PC-9 (cell line): ENCODE data around the gene MORN4. TPM values are rescaled to one million over a fixed set of nuclear protein-coding genes. Genes with fewer than 3 reads are reported as not detected.

Experiments
- BruUV-seq: library from RNA; stranded (reverse); fragments of 400-500 nt; replicated peaks from 2 replicates; lab custom pipeline; 2021; lab: Mats Ljungman, UMichigan
- CTCF ChIA-PET: fragments of 300-600 bp; sonication (Branson Sonifier 250); formaldehyde crosslinking; loops from one replicate; lab custom pipeline; 2022; ENCODE audit warnings: antibody characterized with exemption; lab: Charles Lee
- POLR2A ChIA-PET: fragments of 300-600 bp; sonication (Branson Sonifier 250); formaldehyde crosslinking; loops from one replicate; lab custom pipeline; 2022; ENCODE audit warnings: antibody characterized with exemption; ENCODE audit not compliant: unreplicated experiment; lab: Charles Lee
- DNase-seq, 2 experiments: peaks; one replicate each; pipeline versions ENCODE4 v3.0.0 to v3.0.0-alpha.2; 2015 to 2022; ENCODE audit warnings: mixed read lengths in 1 of 2
- H2AFZ ChIP-seq: fragments of 200-600 bp; sonication (generic); 2 replicates; pipeline ENCODE4 v1.8.1; 2017; ENCODE audit warnings: antibody characterized with exemption
- H3F3A ChIP-seq: fragments of 200-600 bp; sonication (generic); 2 replicates; pipeline ENCODE4 v1.8.1; 2017; ENCODE audit warnings: antibody characterized with exemption, mild to moderate bottlenecking, low read depth; ENCODE audit not compliant: insufficient read depth
- H3K27ac ChIP-seq: fragments of 200-600 bp; sonication (generic); 2 replicates; pipeline ENCODE4 v1.6.1; 2016; ENCODE audit warnings: mixed run types
- H3K27me3 ChIP-seq: fragments of 200-600 bp; sonication (generic); 2 replicates; pipeline ENCODE4 v1.6.1; 2016; ENCODE audit warnings: low read depth, mixed run types; ENCODE audit not compliant: insufficient read depth
- H3K36me3 ChIP-seq: fragments of 200-600 bp; sonication (generic); 2 replicates; pipeline ENCODE4 v1.6.1; 2016; ENCODE audit warnings: low read depth, mixed run types
- H3K4me1 ChIP-seq: fragments of 200-600 bp; sonication (generic); replicated peaks from 2 replicates; pipeline ENCODE4 v1.6.1; 2016; ENCODE audit warnings: mixed run types; ENCODE audit not compliant: insufficient read depth
- H3K4me2 ChIP-seq: fragments of 200-600 bp; sonication (generic); 2 replicates; pipeline ENCODE4 v1.6.1; 2017; ENCODE audit warnings: mixed run types
- H3K4me3 ChIP-seq: fragments of 200-600 bp; sonication (generic); 2 replicates; pipeline ENCODE4 v1.6.1; 2016; ENCODE audit warnings: mixed run types
- H3K79me2 ChIP-seq: fragments of 200-600 bp; sonication (generic); 2 replicates; pipeline ENCODE4 v1.6.1; 2017; ENCODE audit warnings: low read depth, mixed run types
- H3K9me2 ChIP-seq: fragments of 200-600 bp; sonication (generic); 2 replicates; pipeline ENCODE4 v1.8.1; 2017; ENCODE audit warnings: mild to moderate bottlenecking; ENCODE audit not compliant: insufficient read depth
- H3K9me3 ChIP-seq: fragments of 200-600 bp; sonication (generic); 2 replicates; pipeline ENCODE4 v1.8.1; 2016; ENCODE audit warnings: low read depth; ENCODE audit not compliant: insufficient read depth
- H4K20me1 ChIP-seq: fragments of 200-600 bp; sonication (generic); 2 replicates; pipeline ENCODE4 v1.8.1; 2017; ENCODE audit not compliant: insufficient read depth
- EZH2 ChIP-seq: fragments of 200-600 bp; sonication (generic); IDR thresholded peaks from 2 replicates; pipeline ENCODE4 v1.8.0; 2017; ENCODE audit warnings: antibody characterized with exemption, low read depth
- intact Hi-C: fragments of 100-400 bp; cut with micrococcal nuclease; formaldehyde crosslinking; loops from one replicate; pipeline ENCODE4 v1.10.0; 2022; ENCODE audit not compliant: unreplicated experiment
- total RNA-seq: library from RNA; stranded (reverse); gene quantifications from 2 replicates; pipeline ENCODE4 v1.2.3, GENCODE V29; 2021
- TF ChIP-seq, protein P1 (sequence below): fragments of 200-600 bp; sonication (generic); conservative IDR thresholded peaks from 2 replicates; pipeline ENCODE4 v1.6.1; 2017; ENCODE audit warnings: mixed run types, antibody characterized with exemption, mild to moderate bottlenecking, moderate library complexity

MORN4 gene
- total RNA-seq, 1 experiment from 2014 or later = 10.0 TPM

DNA sequence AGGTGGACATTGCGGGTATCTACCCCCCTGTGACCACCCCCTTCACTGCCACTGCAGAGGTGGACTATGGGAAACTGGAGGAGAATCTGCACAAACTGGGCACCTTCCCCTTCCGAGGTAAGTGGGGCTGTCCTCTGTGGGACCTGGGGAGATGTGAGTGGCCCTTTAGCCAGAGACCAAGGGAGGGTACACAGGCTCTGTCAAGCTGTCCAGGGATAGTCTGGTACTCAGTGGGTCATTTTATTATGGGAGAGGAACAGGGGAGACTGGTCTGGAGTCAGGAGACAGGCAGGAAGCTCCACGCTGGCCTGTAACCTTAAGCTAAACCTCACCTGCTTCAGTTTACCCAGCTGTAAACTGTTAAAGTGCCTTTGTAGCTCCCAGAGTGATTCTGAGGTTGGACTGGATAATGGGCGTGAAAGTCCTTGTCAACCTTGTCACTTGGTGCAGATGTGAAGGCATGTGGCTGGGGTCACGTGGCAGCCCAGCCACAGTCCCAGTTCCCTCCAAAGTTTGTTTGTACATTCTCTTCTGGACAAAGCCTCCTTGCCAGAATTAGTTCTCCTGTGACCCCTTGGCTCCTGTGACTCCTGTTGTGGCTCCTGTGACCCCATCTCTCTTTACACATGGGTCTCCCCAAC, 48.4 kb downstream of the MORN4 start:
- Histone ChIP-seq H3K36me3 (no peaks in the 10 kb centered on the region), H3K27me3 (no peaks in the 10 kb centered on the region), H3K9me2 (no peaks in the 10 kb centered on the region), H3K79me2 (no peaks in the 10 kb centered on the region), H3K4me3 (no peak overlapping the region), H3K27ac (no peak overlapping the region), H2AFZ (no peak overlapping the region), H3K4me1 (no peaks in the 10 kb centered on the region), H3K4me2 (no peak overlapping the region), H3K9me3 (no peaks in the 10 kb centered on the region), H3F3A (no peaks in the 10 kb centered on the region), H4K20me1 (no peaks in the 10 kb centered on the region)
- no peak for TF ChIP-seq EZH2
- TF ChIP-seq, protein P1, sequence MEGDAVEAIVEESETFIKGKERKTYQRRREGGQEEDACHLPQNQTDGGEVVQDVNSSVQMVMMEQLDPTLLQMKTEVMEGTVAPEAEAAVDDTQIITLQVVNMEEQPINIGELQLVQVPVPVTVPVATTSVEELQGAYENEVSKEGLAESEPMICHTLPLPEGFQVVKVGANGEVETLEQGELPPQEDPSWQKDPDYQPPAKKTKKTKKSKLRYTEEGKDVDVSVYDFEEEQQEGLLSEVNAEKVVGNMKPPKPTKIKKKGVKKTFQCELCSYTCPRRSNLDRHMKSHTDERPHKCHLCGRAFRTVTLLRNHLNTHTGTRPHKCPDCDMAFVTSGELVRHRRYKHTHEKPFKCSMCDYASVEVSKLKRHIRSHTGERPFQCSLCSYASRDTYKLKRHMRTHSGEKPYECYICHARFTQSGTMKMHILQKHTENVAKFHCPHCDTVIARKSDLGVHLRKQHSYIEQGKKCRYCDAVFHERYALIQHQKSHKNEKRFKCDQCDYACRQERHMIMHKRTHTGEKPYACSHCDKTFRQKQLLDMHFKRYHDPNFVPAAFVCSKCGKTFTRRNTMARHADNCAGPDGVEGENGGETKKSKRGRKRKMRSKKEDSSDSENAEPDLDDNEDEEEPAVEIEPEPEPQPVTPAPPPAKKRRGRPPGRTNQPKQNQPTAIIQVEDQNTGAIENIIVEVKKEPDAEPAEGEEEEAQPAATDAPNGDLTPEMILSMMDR = no peak
- ChIA-PET CTCF (no interaction called here), POLR2A (interaction anchor here (0.5 kb wide), 1 partner anchor 11 kb away, joined by 3 read pairs; no protein-coding TSS in a partner anchor)
- intact Hi-C loops = no loop called here
- no TSS peak for BruUV-seq
- DNase-seq = no peak

DNA sequence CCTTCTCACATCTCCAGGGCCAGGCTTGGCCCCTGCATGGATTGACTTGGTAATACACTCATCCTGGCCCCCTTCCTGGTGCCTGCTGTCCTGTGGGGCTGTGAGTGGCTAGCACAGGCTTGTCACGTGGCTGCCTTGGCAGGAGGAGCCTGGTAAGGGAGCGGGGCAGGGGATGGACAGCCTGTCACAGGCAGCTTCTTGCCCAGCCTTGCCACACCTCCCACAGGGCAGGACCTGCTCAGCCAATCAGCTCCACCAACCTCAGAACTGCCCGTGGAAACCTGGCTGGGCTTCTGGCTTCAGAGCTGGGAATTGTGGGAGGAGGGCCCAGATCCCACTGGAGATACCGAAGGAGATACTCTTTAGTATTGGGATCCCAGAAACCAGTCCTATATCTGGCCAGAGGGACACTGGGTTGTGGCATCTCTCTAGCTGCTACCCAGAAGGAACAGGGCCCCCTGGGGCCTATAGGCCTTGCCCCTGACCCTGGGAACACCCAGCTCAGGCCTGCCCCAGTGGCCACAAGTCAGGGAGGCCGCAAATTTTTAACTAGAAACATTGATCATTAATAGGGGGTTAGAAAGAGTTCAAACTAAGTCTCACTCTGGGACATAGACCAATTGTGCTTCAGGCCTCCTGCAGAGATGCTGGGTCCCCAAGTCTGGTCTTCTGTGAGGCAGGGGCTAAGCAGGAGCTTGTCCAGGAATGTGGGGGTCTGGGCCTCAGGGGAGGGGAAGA, 49.1 kb downstream of the MORN4 start, which contains the start of gene HOGA1:
Gene HOGA1 (plus strand): TSS at position 330 of the 738 bp plus-strand sequence. CDS start 315 bp downstream, at position 645.
- intact Hi-C loops = no loop called here
- Histone ChIP-seq H3K9me2 (no peaks in the 10 kb centered on the region), H3K27me3 (no peaks in the 10 kb centered on the region), H3F3A (no peaks in the 10 kb centered on the region), H3K4me3 (no peak within 1 kb of the TSS), H3K4me2 (no peak within 1 kb of the TSS), H2AFZ (no peak within 1 kb of the TSS), H3K36me3 (no peaks in the 10 kb centered on the region), H3K9me3 (no peaks in the 10 kb centered on the region), H3K4me1 (no peaks in the 10 kb centered on the region), H3K27ac (no peak within 1 kb of the TSS), H4K20me1 (no peaks in the 10 kb centered on the region), H3K79me2 (no peaks in the 10 kb centered on the region)
- peak in 1 of 2 experiments; percentile 67 for DNase-seq
- BruUV-seq = TSS peak; percentile 48
- CTCF ChIA-PET = interaction anchor here (0.6 to 1.2 kb wide), 2 partner anchors 13 to 43 kb away, joined by 3 to 4 read pairs; no protein-coding TSS in a partner anchor
- POLR2A ChIA-PET = interaction anchor here (0.5 to 0.9 kb wide), 2 partner anchors 9 to 12 kb away, joined by 3 to 4 read pairs; no protein-coding TSS in a partner anchor
- TF ChIP-seq, protein P1 = no peak
- no peak for TF ChIP-seq EZH2

DNA sequence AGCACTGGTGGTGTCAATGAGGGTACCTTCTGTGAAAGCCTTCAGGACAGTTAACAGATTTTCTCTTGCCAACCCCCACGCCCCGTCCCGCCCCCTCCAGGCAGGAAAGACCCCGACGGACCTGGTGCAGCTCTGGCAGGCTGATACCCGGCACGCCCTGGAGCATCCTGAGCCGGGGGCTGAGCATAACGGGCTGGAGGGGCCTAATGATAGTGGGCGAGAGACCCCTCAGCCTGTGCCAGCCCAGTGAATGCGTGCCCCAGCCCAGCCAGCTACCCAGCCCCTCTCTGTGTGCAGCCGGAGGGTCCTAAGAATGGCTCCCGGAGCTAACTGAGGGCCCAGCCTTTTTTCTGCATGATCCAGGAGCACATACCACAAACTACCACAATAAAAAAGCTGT, 49.8 kb downstream of the MORN4 start:
- no peaks in the 10 kb centered on the region for H3K9me3 ChIP-seq
- DNase-seq = no peak
- H3K36me3 ChIP-seq = no peaks in the 10 kb centered on the region
- no peak for TF ChIP-seq EZH2
- TF ChIP-seq, protein P1 = no peak
- H3F3A ChIP-seq = no peaks in the 10 kb centered on the region
- H2AFZ ChIP-seq = no peak overlapping the region
- no TSS peak for BruUV-seq
- H3K27me3 ChIP-seq = no peaks in the 10 kb centered on the region
- H3K79me2 ChIP-seq = no peaks in the 10 kb centered on the region
- H3K4me3 ChIP-seq = no peak overlapping the region
- ChIA-PET CTCF (interaction anchor here (0.6 to 1.2 kb wide), 2 partner anchors 12 to 44 kb away, joined by 3 to 4 read pairs; no protein-coding TSS in a partner anchor), POLR2A (interaction anchor here (0.9 kb wide), 1 partner anchor 9 kb away, joined by 4 read pairs; no protein-coding TSS in a partner anchor)
- no peaks in the 10 kb centered on the region for H3K4me1 ChIP-seq
- no peaks in the 10 kb centered on the region for H4K20me1 ChIP-seq
- no peaks in the 10 kb centered on the region for H3K9me2 ChIP-seq
- intact Hi-C loops = no loop called here
- no peak overlapping the region for H3K4me2 ChIP-seq
- no peak overlapping the region for H3K27ac ChIP-seq
